Stimulated activated memory B cell treated with anti-CD40 and anti-IgM and Interleukin-4, amounts not matched to agents 10 μg/mL and 1 μg/mL and 100 μg/mL, for 72 hours (primary cell): ENCODE measurements around the gene CADPS.

Experiments used
- ATAC-seq: fragments of 150-1000 bp; cut with Tn5 transposase; 2 replicates; pipeline ENCODE4 v1.10.0; 2021
- H3K27ac Mint-ChIP-seq: one replicate; pipeline ENCODE4 v1.8.0; 2022; ENCODE audit warnings: mild to moderate bottlenecking, mixed read lengths
- H3K27me3 Mint-ChIP-seq: one replicate; pipeline ENCODE4 v1.8.0; 2022; ENCODE audit warnings: mixed read lengths
- H3K36me3 Mint-ChIP-seq: one replicate; pipeline ENCODE4 v1.8.0; 2022; ENCODE audit warnings: mixed read lengths
- H3K4me1 Mint-ChIP-seq: one replicate; pipeline ENCODE4 v1.8.0; 2022; ENCODE audit warnings: mixed read lengths
- H3K4me3 Mint-ChIP-seq: one replicate; pipeline ENCODE4 v1.8.0; 2022; ENCODE audit warnings: mild to moderate bottlenecking, moderate library complexity, mixed read lengths
- H3K9me3 Mint-ChIP-seq: one replicate; pipeline ENCODE4 v1.8.0; 2022; ENCODE audit warnings: mixed read lengths

CADPS gene

DNA sequence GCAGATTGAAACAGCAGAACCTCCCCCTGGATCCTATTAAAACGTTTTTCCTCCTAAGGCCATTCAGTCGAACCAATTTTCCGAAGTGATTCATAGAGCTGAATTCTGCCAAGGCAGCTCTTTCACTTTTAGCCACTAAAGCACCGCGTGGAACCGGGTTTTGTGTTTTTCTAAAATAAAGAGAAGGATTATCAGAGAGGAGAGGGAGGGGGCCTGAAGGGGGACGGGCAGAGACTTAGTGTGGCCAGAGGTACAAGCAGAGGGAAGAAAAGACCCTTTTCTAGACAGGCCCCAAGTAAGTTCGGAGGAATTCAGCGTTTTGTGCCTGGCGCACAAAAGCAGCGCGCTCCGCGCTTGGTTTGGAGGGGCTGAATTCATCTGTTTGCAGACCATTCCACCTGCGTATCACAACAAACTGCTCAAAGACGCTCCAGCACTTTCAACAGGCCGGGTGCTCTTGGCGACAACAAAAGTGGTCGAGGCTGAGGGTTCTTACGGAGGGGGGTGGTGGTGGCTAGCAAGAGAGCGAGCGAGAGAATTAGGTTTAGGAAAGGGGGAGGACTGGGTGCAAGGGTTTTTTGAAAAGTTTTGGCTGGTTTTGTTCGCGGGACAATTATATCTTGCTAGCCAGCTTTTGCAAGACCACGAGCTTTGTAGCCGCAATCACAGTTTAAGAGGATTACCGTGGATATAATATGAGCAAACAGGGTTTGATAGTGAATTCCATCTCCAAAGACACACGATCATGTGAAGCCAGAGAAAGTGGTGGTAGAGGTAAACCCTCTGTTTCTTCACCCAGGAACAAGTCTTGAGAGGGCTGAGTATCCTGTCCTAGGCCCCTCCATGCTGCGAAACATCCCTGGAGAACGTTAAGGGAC, 500.6 kb downstream of the CADPS start:
- Mint-ChIP-seq H3K9me3 (no peaks in the 10 kb centered on the region), H3K36me3 (no peaks in the 10 kb centered on the region), H3K4me3 (no peak overlapping the region), H3K27ac (no peak overlapping the region), H3K27me3 (peaks cover 86% of the 10 kb centered on the region), H3K4me1 (peaks cover 9% of the 10 kb centered on the region)
- no peak for ATAC-seq

DNA sequence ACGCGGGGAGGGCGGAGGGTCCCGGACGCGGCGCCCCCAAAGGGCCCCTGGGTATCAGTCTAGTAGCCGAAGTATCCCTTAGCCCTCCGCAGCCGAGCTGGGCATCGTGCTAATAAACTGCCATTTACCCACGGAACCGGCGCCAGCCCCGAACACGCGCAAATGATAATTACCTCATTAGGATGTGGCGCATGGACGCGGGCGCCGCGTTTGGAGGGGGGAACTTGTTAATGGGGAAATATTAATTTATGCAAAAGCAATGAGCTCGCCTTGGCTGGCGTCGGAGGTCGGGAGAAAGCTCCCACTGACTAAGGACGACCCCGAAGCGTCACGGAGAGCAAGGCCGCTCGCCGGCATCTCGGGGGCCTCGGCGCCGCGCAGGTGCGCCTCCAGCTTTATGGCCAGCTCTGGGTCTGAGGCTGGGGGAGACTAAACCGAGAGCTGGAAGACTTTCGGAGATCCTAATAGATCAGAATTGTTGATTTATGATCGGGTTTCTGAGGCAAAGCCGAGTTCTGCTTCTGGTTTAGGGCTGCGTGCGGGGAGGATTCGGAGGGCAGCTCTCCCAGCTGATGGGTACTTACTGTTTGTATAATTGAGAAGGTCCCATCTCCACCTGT, 501.4 kb downstream of the CADPS start:
- H3K9me3 Mint-ChIP-seq = no peaks in the 10 kb centered on the region
- no peak for ATAC-seq
- H3K4me1 Mint-ChIP-seq = peaks cover 9% of the 10 kb centered on the region
- no peaks in the 10 kb centered on the region for H3K36me3 Mint-ChIP-seq
- peaks cover 89% of the 10 kb centered on the region for H3K27me3 Mint-ChIP-seq
- H3K4me3 Mint-ChIP-seq = no peak overlapping the region
- H3K27ac Mint-ChIP-seq = no peak overlapping the region

DNA sequence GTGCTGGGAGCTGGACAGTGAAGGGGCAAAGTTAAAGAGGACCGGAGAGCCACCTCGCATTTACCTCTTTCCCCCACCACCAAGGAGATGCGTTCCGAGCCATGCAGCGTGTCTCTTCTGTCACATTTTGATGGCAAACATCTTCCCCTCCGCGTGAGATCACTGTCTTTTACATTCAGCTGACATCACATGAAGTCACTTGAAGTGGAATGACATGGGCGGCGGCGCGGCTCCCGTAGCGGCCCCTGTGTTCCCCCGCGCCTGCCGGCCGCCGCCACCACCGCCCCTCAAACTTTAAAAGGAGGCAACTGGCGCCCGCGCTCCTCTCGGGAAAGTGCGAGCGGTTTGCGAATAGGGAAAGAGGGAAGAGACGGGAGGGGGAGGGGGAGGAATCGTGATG, 502.0 kb downstream of the CADPS start, which contains the start of gene FEZF2:
TSS of gene FEZF2 (minus strand) at position 336 of the 400 bp plus-strand sequence. CDS start 682 bp downstream, outside the sequence.
- Mint-ChIP-seq H3K9me3 (no peaks in the 10 kb centered on the region), H3K27me3 (peaks cover 91% of the 10 kb centered on the region), H3K27ac (no peak within 1 kb of the TSS), H3K4me1 (peaks cover 9% of the 10 kb centered on the region), H3K4me3 (no peak within 1 kb of the TSS), H3K36me3 (no peaks in the 10 kb centered on the region)
- ATAC-seq = no peak

DNA sequence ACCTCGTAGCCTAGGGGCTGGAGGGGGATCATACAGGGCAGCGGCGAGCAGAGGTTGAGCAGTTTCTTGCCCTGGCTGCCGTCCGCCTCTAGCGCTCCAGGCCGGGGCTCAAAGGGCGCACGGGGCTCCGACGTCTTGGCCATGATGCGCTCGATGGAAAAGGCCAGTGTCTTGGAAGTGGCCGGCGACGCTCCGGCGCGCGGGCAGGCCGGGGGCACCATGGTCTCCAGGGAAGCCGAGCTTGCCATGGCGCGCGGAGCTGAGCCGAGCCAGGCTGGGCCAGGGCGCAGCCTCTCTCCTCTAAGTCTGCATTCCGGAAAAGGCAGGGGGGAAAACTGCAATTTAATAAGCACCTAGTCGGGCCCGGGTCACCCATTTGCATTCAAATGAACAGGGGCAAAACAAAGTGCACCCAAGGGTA, 502.6 kb downstream of the CADPS start:
- Mint-ChIP-seq H3K9me3 (no peaks in the 10 kb centered on the region), H3K27me3 (peaks cover 91% of the 10 kb centered on the region), H3K4me3 (no peak overlapping the region), H3K27ac (no peak overlapping the region), H3K4me1 (peaks cover 9% of the 10 kb centered on the region), H3K36me3 (no peaks in the 10 kb centered on the region)
- ATAC-seq = no peak

DNA sequence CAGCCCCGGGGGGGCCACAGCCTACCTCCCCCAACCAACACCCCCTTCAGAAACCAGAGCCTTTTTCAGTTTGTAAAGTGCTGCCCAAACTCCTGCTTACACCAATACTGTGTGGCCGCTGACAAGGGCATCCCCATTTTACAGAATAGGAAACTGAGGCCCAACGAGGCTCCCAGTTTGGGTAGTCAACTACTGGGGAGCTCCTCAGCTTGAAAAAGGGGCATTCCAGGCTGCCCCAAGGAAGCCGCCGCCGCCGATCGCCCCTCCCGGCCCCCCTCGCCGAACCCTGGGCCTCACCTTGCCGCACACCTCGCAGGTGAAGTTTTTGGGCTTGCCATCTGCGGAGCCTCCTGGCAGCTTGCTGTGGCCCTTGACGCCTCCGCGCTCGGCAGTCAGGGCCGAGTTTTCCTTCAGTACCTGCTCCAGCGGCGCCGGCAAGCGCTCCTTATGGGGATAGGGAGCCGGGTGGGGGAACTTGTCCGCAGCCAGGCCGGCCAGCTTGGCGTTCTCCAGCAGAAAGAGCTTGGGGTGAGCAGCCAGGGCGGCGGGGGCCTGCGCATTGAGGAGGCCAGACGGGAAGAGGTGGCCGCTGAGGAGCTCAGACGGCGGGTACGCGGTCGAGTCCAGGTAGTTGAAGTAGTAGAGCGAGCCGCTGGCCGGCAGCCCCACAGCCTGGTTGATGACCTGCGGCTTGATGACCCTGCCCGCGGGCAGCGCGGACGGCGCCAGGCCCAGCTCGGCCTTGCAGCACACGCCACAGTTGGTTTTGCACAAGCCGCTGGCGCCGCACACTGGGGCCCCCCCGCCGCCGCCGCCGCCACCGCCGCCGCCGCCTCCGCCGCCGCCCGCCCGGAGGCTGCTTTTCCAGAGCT, 503.3 kb downstream of the CADPS start:
- H3K27ac Mint-ChIP-seq = no peak overlapping the region
- no peaks in the 10 kb centered on the region for H3K36me3 Mint-ChIP-seq
- H3K27me3 Mint-ChIP-seq = peaks cover 97% of the 10 kb centered on the region
- H3K4me3 Mint-ChIP-seq = no peak overlapping the region
- H3K4me1 Mint-ChIP-seq = peaks cover 9% of the 10 kb centered on the region
- no peak for ATAC-seq
- no peaks in the 10 kb centered on the region for H3K9me3 Mint-ChIP-seq

DNA sequence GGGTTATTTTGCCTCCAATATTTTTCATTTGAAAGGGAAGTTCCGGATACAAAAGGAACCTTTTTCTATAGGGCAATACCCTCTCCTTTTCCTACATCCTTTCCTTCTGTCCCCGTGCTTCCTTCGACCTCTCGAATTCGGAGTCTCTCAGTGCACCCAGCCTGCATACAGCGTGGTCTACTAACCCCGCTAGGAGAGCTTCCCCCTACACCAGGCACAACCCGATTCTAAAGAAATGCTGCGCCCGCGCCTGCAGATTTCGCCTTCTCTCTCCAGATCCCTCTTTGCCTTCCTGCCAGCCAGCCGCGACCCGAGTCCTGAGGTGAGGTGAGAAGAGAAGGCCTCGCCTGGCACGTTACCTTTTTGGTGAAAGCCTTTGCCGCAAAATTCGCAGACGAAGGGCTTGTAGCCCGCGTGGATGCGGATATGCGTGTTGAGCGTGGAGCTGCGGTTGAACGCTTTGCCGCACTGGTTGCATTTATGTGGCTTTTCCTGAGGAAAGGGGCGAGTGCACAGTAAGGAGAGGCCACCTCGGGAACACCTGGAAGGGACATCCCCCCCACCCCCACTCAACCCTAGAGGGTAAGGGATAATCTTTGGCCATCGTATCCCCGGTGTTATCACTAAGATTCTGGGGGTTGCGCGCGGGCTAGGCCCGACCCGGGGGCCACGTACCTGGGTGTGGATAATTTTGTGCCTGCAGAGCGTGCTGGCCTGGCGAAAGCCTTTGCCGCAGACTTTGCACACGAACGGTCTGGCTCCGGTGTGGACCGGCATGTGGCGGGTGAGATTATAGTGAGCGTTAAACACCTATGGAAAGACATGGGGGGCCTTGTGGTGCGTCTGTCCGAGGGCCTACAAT, 504.1 kb downstream of the CADPS start:
- H3K9me3 Mint-ChIP-seq = no peaks in the 10 kb centered on the region
- H3K27me3 Mint-ChIP-seq = peaks cover 97% of the 10 kb centered on the region
- peaks cover 9% of the 10 kb centered on the region for H3K4me1 Mint-ChIP-seq
- no peak for ATAC-seq
- no peaks in the 10 kb centered on the region for H3K36me3 Mint-ChIP-seq
- H3K4me3 Mint-ChIP-seq = no peak overlapping the region
- H3K27ac Mint-ChIP-seq = no peak overlapping the region

DNA sequence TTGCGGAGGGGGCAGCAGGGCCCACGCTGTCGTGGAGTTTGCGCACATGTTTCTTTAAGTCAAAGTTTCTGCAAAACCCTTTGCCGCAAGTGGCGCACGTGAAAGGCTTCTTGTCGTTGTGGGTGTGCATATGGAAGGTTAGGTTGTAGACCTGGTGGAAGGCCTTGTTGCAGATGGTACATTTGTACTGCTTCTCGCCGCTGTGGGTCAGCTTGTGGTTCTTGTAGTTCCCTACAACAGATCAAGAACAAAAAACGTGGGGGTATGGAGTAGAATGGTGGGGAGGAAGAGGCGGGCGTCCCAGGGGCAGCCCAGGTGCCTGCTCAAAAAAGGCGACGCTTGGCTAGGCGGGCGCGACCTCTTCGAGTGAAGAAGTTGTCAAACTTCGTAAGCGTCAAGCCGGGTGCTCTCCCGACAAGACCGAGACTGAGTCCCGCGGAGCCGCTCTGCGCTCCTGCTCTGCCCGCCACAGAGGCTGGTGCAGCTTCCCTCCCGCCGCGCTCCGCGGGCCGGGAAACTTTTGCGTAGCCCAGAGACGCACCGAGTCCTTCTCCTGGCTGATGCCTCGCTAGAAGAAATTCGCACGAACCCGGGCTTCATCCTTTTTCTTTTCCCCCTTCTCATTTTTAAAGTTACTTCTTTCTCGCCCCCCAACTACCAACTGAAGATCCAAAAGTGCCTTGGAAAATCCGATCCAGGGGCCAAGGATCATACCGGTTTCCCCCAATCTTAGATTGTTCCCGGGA, 504.9 kb downstream of the CADPS start:
- Mint-ChIP-seq H3K9me3 (no peaks in the 10 kb centered on the region), H3K4me1 (peaks cover 9% of the 10 kb centered on the region), H3K4me3 (no peak overlapping the region), H3K27ac (no peak overlapping the region), H3K36me3 (no peaks in the 10 kb centered on the region), H3K27me3 (peaks cover 97% of the 10 kb centered on the region)
- ATAC-seq = no peak

DNA sequence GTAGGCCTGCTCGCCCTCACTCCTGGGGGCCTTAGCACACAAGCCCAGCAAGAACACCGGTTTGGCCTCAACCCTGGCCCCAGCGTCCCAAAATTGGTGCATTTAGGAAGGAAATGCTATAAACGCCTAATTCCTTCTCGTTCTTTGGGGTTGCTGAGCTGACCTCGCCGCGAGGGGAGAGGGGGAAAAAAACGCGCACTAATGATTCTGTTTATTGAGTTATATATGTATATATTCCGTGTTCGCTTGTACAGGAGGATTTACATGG, 505.8 kb downstream of the CADPS start:
- ATAC-seq = no peak
- Mint-ChIP-seq H3K4me1 (peaks cover 7% of the 10 kb centered on the region), H3K27me3 (peaks cover 94% of the 10 kb centered on the region), H3K27ac (no peak overlapping the region), H3K36me3 (no peaks in the 10 kb centered on the region), H3K9me3 (no peaks in the 10 kb centered on the region), H3K4me3 (no peak overlapping the region)

DNA sequence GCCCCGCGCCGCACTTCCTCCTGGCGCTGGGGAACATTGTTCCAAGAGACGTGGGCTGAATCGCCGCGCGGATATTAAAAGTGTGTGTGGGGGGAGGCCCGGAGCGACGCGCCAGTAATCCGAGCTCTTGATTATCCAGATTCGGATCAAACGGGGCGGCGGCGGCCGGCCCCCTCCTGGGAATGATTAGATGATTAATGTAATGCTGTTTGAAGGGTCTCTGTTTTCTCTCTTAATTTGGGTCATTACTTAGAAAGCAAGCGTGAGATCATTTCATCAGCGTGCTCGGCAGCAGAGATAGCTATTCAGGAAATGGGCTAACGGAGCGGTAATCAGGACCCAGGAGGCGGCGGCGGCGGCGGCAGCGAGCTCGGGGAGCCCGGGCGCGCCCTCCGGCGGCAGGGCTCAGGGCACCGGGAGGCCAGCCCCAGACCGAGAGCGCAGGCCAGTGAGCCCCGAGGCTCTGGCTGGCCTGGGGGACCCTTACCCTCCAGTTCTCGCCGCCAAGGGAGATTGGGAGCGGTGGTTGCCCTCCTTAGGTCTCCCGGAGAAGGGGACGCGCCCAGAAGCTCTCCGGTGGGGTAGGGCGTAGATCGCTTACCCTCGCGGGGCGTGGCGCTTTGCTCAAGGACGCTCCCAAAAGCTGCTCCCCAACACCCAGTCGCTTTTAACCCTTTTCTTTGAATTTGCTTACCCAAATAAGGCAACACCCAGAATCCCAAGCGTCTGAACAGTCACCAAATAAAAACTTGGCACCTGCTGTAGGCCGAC, 506.3 kb downstream of the CADPS start:
- H3K4me3 Mint-ChIP-seq = no peak overlapping the region
- H3K27me3 Mint-ChIP-seq = peaks cover 89% of the 10 kb centered on the region
- H3K4me1 Mint-ChIP-seq = peaks cover 1% of the 10 kb centered on the region
- no peaks in the 10 kb centered on the region for H3K36me3 Mint-ChIP-seq
- no peak for ATAC-seq
- no peaks in the 10 kb centered on the region for H3K9me3 Mint-ChIP-seq
- H3K27ac Mint-ChIP-seq = no peak overlapping the region

DNA sequence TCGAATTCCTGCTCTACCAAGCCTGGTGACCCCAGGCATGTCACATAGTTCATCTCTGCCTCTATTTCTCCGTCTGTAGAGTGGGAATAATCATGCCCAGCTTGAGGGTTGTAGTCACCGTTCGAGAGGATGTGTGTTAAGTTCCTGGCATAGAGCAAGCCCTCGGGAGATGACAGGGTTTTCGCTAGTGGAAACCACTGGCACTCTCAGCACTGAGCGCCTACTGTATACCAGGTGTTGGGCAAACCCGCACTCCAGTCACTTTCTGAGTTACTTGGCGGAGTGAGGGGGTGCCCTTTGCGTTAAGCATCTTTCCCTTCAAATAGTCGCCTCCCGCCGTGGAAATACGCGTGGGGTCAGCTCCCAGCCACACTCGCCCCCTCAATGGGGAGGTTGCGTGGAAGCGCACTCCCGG, 506.9 kb downstream of the CADPS start:
- Mint-ChIP-seq H3K27ac (no peak overlapping the region), H3K9me3 (no peaks in the 10 kb centered on the region), H3K4me1 (no peaks in the 10 kb centered on the region), H3K36me3 (no peaks in the 10 kb centered on the region), H3K4me3 (no peak overlapping the region), H3K27me3 (peaks cover 83% of the 10 kb centered on the region)
- ATAC-seq = no peak

DNA sequence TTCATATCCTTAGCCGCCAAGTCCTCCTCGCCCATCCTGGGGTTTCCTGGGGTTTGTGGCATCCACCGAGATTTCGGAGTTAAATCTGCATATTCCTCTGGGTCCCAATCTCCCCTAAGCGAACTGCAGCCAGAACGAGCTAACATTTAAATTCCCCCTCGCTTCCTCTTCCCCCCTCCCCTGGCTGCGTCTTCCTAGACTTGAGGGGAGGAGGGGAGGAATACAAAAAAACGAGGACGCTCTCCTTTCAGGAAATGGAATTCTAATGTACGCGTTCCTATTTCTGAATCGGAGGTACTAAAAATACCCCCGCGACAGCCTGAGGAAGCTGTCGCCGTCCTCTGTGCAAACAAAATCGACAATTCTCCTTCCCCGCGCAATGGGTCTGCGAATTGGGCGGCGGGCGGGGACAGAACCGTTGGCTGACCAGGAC, 507.4 kb downstream of the CADPS start:
- Mint-ChIP-seq H3K27ac (no peak overlapping the region), H3K36me3 (no peaks in the 10 kb centered on the region), H3K9me3 (no peaks in the 10 kb centered on the region), H3K4me1 (no peaks in the 10 kb centered on the region), H3K4me3 (no peak overlapping the region), H3K27me3 (peaks cover 78% of the 10 kb centered on the region)
- no peak for ATAC-seq

DNA sequence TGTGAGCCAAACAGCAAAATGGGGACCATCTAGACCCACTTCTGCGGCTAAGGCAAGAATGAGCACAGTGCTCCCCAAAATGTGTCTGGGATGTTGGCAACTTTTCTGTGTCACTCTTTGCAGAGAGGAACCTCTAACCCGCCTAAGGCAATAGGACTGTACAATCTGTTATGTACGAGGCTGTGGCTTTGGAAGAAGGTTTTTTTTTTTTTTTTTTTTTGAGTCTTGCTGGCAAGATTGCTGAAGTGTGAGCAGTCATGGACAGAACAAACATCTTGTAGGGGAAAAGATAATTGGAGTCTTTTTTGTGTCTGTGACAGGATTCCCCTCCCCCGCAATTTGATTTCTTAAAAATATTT, 509.1 kb downstream of the CADPS start:
- Mint-ChIP-seq H3K4me3 (no peak overlapping the region), H3K9me3 (no peaks in the 10 kb centered on the region), H3K36me3 (no peaks in the 10 kb centered on the region), H3K27ac (no peak overlapping the region), H3K4me1 (no peaks in the 10 kb centered on the region), H3K27me3 (peaks cover 64% of the 10 kb centered on the region)
- no peak for ATAC-seq

DNA sequence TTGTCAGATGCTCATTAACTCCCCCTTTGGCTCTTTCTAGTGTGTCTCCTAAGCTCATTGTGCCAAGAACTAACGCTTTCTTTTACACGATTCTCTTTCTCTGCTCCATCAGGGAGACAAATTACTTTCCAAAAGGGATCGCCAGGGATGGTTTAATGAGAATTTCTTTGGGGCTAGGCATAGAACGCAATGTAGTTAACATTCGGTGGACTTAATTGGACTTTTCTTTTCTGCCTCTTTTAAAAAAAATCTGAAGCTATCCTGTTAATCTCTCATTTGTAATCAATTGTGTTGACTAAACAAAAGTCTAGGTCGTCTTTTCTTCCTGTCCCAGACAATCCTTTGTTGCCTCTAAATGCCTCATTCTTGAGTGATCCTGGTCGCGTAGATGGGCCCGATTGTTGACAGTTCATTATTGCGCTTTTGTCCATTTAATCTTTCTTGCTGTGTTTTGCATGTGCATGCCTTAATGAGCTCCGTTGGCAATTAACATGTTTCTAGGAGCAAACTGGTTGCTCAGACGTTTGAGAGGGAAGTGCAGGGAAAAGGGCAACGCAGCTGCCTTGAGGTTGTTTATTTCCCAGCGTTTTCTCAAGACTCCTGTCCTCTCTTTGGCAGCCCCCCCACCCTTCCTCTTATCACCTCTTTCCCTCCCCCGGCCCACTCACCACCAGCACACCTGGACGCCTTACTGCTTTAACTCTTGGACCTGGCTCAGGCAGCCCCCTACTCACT, 509.7 kb downstream of the CADPS start:
- Mint-ChIP-seq H3K4me3 (no peak overlapping the region), H3K36me3 (no peaks in the 10 kb centered on the region), H3K27ac (no peak overlapping the region), H3K4me1 (no peaks in the 10 kb centered on the region), H3K9me3 (no peaks in the 10 kb centered on the region), H3K27me3 (peaks cover 58% of the 10 kb centered on the region)
- no peak for ATAC-seq
